Activated CD8-positive, alpha-beta T cell treated with anti-CD3 and anti-CD28 coated beads for 36 hours (primary cell): Measurements from ENCODE around the gene USO1. TPM values are rescaled to one million over a fixed set of nuclear protein-coding genes. Genes with fewer than 3 reads are reported as not detected.

Source experiments
- ATAC-seq: fragments of 200-7000 bp; cut with Tn5 transposase; one replicate; pipeline ENCODE4 v1.10.0; 2021; ENCODE audit warnings: mild to moderate bottlenecking, moderate library complexity
- CTCF ChIA-PET: fragments of 350-600 bp; sonication (Branson Sonifier 250); formaldehyde crosslinking; loops from one replicate; lab custom pipeline; 2021; ENCODE audit warnings: antibody characterized with exemption; lab: Charles Lee
- POLR2A ChIA-PET: fragments of 350-600 bp; sonication (Branson Sonifier 250); formaldehyde crosslinking; loops from one replicate; lab custom pipeline; 2021; ENCODE audit warnings: antibody characterized with exemption; lab: Charles Lee
- DNase-seq: peaks from one replicate; pipeline ENCODE4 v3.0.0-alpha.2; 2020
- H3K27ac Mint-ChIP-seq: one replicate; pipeline ENCODE4 v1.8.0; 2021; ENCODE audit warnings: mild to moderate bottlenecking, mixed read lengths
- H3K27me3 Mint-ChIP-seq: one replicate; pipeline ENCODE4 v1.8.0; 2021; ENCODE audit warnings: mixed read lengths
- H3K36me3 Mint-ChIP-seq: one replicate; pipeline ENCODE4 v1.8.0; 2021; ENCODE audit warnings: low read depth, mixed read lengths
- H3K4me1 Mint-ChIP-seq: one replicate; pipeline ENCODE4 v1.8.0; 2021; ENCODE audit warnings: low read depth, mixed read lengths
- H3K4me3 Mint-ChIP-seq: one replicate; pipeline ENCODE4 v1.8.0; 2021; ENCODE audit warnings: mild to moderate bottlenecking, moderate library complexity, mixed read lengths
- H3K9me3 Mint-ChIP-seq: one replicate; pipeline ENCODE4 v1.8.0; 2021; ENCODE audit warnings: mixed read lengths
- CTCF ChIP-seq: fragments of 200-600 bp; IDR thresholded peaks from one replicate; pipeline ENCODE4 v1.8.0; 2022; ENCODE audit warnings: antibody characterized with exemption, mild to moderate bottlenecking
- intact Hi-C: fragments of 100-400 bp; cut with micrococcal nuclease; formaldehyde crosslinking; loops from one replicate; pipeline ENCODE4 v1.10.0; 2022
- total RNA-seq, 2 experiments: library from RNA; stranded (reverse); gene quantifications; one replicate each; pipeline ENCODE4 v1.2.3, GENCODE V29; 2021

Gene USO1
- total RNA-seq, 2 experiments from 2014 or later: 50.5 to 52.0 TPM

GRCh38 chr4:75696071-75696470, 28.3 kb upstream of the USO1 start:
- no peak for TF ChIP-seq CTCF
- DNase-seq (peak; percentile 60), ATAC-seq (peak; percentile 68)
- H3K27me3 Mint-ChIP-seq: no peaks in the 10 kb centered on the region
- no peaks in the 10 kb centered on the region for H3K9me3 Mint-ChIP-seq
- no peak overlapping the region for H3K4me3 Mint-ChIP-seq
- CTCF ChIA-PET: interaction anchor here (1.2 kb wide), 1 partner anchor 40 kb away, joined by 3 read pairs; no protein-coding TSS in a partner anchor
- POLR2A ChIA-PET: interaction anchor here (1.2 kb wide), 1 partner anchor 24 kb away, joined by 4 read pairs; no protein-coding TSS in a partner anchor
- H3K4me1 Mint-ChIP-seq: peaks cover 41% of the 10 kb centered on the region
- H3K36me3 Mint-ChIP-seq: peaks cover 4% of the 10 kb centered on the region
- H3K27ac Mint-ChIP-seq: peak overlapping the region; percentile 50
- intact Hi-C loops: loop anchor here (5.0 kb wide), 1 partner anchor 39 kb away; no protein-coding TSS in a partner anchor

GRCh38 chr4:75696581-75696980, 27.8 kb upstream of the USO1 start:
- intact Hi-C loops: loop anchor here (5.0 kb wide), 1 partner anchor 39 kb away; no protein-coding TSS in a partner anchor
- ChIA-PET CTCF (interaction anchor here (1.2 to 1.6 kb wide), 2 partner anchors 11 to 40 kb away, joined by 3 read pairs; no protein-coding TSS in a partner anchor), POLR2A (interaction anchor here (1.2 kb wide), 1 partner anchor 24 kb away, joined by 4 read pairs; no protein-coding TSS in a partner anchor)
- no peak overlapping the region for H3K27ac Mint-ChIP-seq
- peaks cover 4% of the 10 kb centered on the region for H3K36me3 Mint-ChIP-seq
- no peak for TF ChIP-seq CTCF
- ATAC-seq: no peak
- no peak for DNase-seq
- H3K4me3 Mint-ChIP-seq: no peak overlapping the region
- H3K9me3 Mint-ChIP-seq: no peaks in the 10 kb centered on the region
- peaks cover 41% of the 10 kb centered on the region for H3K4me1 Mint-ChIP-seq
- H3K27me3 Mint-ChIP-seq: no peaks in the 10 kb centered on the region

GRCh38 chr4:75698162-75698962, 26.0 kb upstream of the USO1 start:
- peaks cover 3% of the 10 kb centered on the region for H3K36me3 Mint-ChIP-seq
- no peak for TF ChIP-seq CTCF
- no peaks in the 10 kb centered on the region for H3K9me3 Mint-ChIP-seq
- H3K4me3 Mint-ChIP-seq: peak overlapping the region; percentile 14
- peak overlapping the region; percentile 89 for H3K27ac Mint-ChIP-seq
- POLR2A ChIA-PET: interaction anchor here (0.7 to 1.7 kb wide), 5 partner anchors 22 to 44 kb away, joined by 3 to 7 read pairs (median 3); no protein-coding TSS in a partner anchor
- peaks cover 41% of the 10 kb centered on the region for H3K4me1 Mint-ChIP-seq
- DNase-seq: peak; percentile 62
- CTCF ChIA-PET: interaction anchor here (0.6 to 1.6 kb wide), 5 partner anchors 10 to 1382 kb away, joined by 3 to 4 read pairs (median 3); partner anchors contain the start of gene USO1
- intact Hi-C loops: loop anchor here (5.0 kb wide), 1 partner anchor 41 kb away; no protein-coding TSS in a partner anchor
- ATAC-seq: peak; percentile 75
- no peaks in the 10 kb centered on the region for H3K27me3 Mint-ChIP-seq

- ChIA-PET CTCF (interaction anchor here (0.6 to 1.2 kb wide), 3 partner anchors 9 to 1383 kb away, joined by 3 to 4 read pairs (median 3); no protein-coding TSS in a partner anchor), POLR2A (interaction anchor here (1.0 to 1.3 kb wide), 2 partner anchors 25 to 44 kb away, joined by 3 read pairs; no protein-coding TSS in a partner anchor)
- ATAC-seq (peak; percentile 59), DNase-seq (no peak)
- peak overlapping the region; percentile 89 for H3K27ac Mint-ChIP-seq
- peaks cover 41% of the 10 kb centered on the region for H3K4me1 Mint-ChIP-seq
- no peaks in the 10 kb centered on the region for H3K27me3 Mint-ChIP-seq
- H3K9me3 Mint-ChIP-seq: no peaks in the 10 kb centered on the region
- H3K36me3 Mint-ChIP-seq: peaks cover 3% of the 10 kb centered on the region
- TF ChIP-seq CTCF: no peak
- intact Hi-C loops: loop anchor here (5.0 kb wide), 1 partner anchor 42 kb away; no protein-coding TSS in a partner anchor
- H3K4me3 Mint-ChIP-seq: peak overlapping the region; percentile 14
Measured at GRCh38 chr4:75698963-75699228, 25.5 kb upstream of the USO1 start.
